Activated T-cell treated with anti-CD3 and anti-CD28 coated beads, Interleukin-2, amount 50 U/mL, for 24 hours (primary cell): Measurements from ENCODE around the gene GPA33.

Experiments used
- DNase-seq: peaks from one replicate; pipeline ENCODE4 v3.0.0-alpha.2; 2020
- H3K27ac Mint-ChIP-seq: 2 replicates; pipeline ENCODE4 v1.8.0; 2020; ENCODE audit warnings: mild to moderate bottlenecking, mixed read lengths
- H3K27me3 Mint-ChIP-seq: 2 replicates; pipeline ENCODE4 v1.8.0; 2020; ENCODE audit warnings: mixed read lengths
- H3K36me3 Mint-ChIP-seq: 2 replicates; pipeline ENCODE4 v1.8.0; 2020; ENCODE audit warnings: low read depth, mixed read lengths
- H3K4me1 Mint-ChIP-seq: 2 replicates; pipeline ENCODE4 v1.8.0; 2020; ENCODE audit warnings: low read depth, mixed read lengths
- H3K4me3 Mint-ChIP-seq: 2 replicates; pipeline ENCODE4 v1.8.0; 2020; ENCODE audit warnings: mild to moderate bottlenecking, moderate library complexity, mixed read lengths
- H3K9me3 Mint-ChIP-seq: 2 replicates; pipeline ENCODE4 v1.8.0; 2020; ENCODE audit warnings: mixed read lengths

Gene GPA33

GRCh38 chr1:167106119-167106461, 15.9 kb upstream of the GPA33 start:
- no peak overlapping the region for H3K27ac Mint-ChIP-seq
- peaks cover 2% of the 10 kb centered on the region for H3K36me3 Mint-ChIP-seq
- H3K27me3 Mint-ChIP-seq = no peaks in the 10 kb centered on the region
- H3K4me3 Mint-ChIP-seq = no peak overlapping the region
- no peak for DNase-seq
- peaks cover 63% of the 10 kb centered on the region for H3K4me1 Mint-ChIP-seq
- H3K9me3 Mint-ChIP-seq = peaks cover 10% of the 10 kb centered on the region

- no peak for DNase-seq
- Mint-ChIP-seq H3K9me3 (peaks cover 6% of the 10 kb centered on the region), H3K36me3 (peaks cover 2% of the 10 kb centered on the region), H3K4me1 (peaks cover 57% of the 10 kb centered on the region), H3K4me3 (no peak overlapping the region), H3K27ac (no peak overlapping the region), H3K27me3 (no peaks in the 10 kb centered on the region)
These were observed 15.3 kb upstream of the GPA33 start for GRCh38 chr1:167105271-167106118.

GRCh38 chr1:167104256-167104633, 14.1 kb upstream of the GPA33 start:
- H3K27ac Mint-ChIP-seq = peak overlapping the region; percentile 63
- no peaks in the 10 kb centered on the region for H3K9me3 Mint-ChIP-seq
- no peak for DNase-seq
- H3K36me3 Mint-ChIP-seq = no peaks in the 10 kb centered on the region
- peaks cover 44% of the 10 kb centered on the region for H3K4me1 Mint-ChIP-seq
- no peak overlapping the region for H3K4me3 Mint-ChIP-seq
- no peaks in the 10 kb centered on the region for H3K27me3 Mint-ChIP-seq

- H3K9me3 Mint-ChIP-seq = no peaks in the 10 kb centered on the region
- peaks cover 32% of the 10 kb centered on the region for H3K4me1 Mint-ChIP-seq
- DNase-seq = no peak
- H3K27ac Mint-ChIP-seq = no peak overlapping the region
- H3K27me3 Mint-ChIP-seq = no peaks in the 10 kb centered on the region
- H3K4me3 Mint-ChIP-seq = no peak overlapping the region
- H3K36me3 Mint-ChIP-seq = no peaks in the 10 kb centered on the region
These were observed 12.9 kb upstream of the GPA33 start for GRCh38 chr1:167102906-167103573.

GRCh38 chr1:167101754-167102153, 11.6 kb upstream of the GPA33 start:
- Mint-ChIP-seq H3K4me1 (peaks cover 32% of the 10 kb centered on the region), H3K27me3 (no peaks in the 10 kb centered on the region), H3K9me3 (no peaks in the 10 kb centered on the region), H3K27ac (no peak overlapping the region), H3K36me3 (no peaks in the 10 kb centered on the region), H3K4me3 (no peak overlapping the region)
- no peak for DNase-seq

- Mint-ChIP-seq H3K4me1 (peaks cover 32% of the 10 kb centered on the region), H3K36me3 (no peaks in the 10 kb centered on the region), H3K9me3 (no peaks in the 10 kb centered on the region), H3K27me3 (no peaks in the 10 kb centered on the region), H3K4me3 (no peak overlapping the region), H3K27ac (no peak overlapping the region)
- DNase-seq = no peak
These were observed 10.6 kb upstream of the GPA33 start for GRCh38 chr1:167100730-167101129.

GRCh38 chr1:167099851-167100250, 9.7 kb upstream of the GPA33 start:
- no peaks in the 10 kb centered on the region for H3K9me3 Mint-ChIP-seq
- no peak overlapping the region for H3K27ac Mint-ChIP-seq
- H3K4me3 Mint-ChIP-seq = no peak overlapping the region
- H3K36me3 Mint-ChIP-seq = no peaks in the 10 kb centered on the region
- no peaks in the 10 kb centered on the region for H3K27me3 Mint-ChIP-seq
- H3K4me1 Mint-ChIP-seq = peaks cover 32% of the 10 kb centered on the region
- no peak for DNase-seq

GRCh38 chr1:167095368-167095767, 5.2 kb upstream of the GPA33 start:
- Mint-ChIP-seq H3K27ac (no peak overlapping the region), H3K36me3 (no peaks in the 10 kb centered on the region), H3K4me3 (no peak overlapping the region), H3K9me3 (no peaks in the 10 kb centered on the region), H3K4me1 (peaks cover 16% of the 10 kb centered on the region), H3K27me3 (no peaks in the 10 kb centered on the region)
- DNase-seq = no peak

- Mint-ChIP-seq H3K27ac (no peak overlapping the region), H3K36me3 (no peaks in the 10 kb centered on the region), H3K4me3 (no peak overlapping the region), H3K9me3 (no peaks in the 10 kb centered on the region), H3K4me1 (peaks cover 22% of the 10 kb centered on the region), H3K27me3 (no peaks in the 10 kb centered on the region)
- DNase-seq = no peak
These were observed 4.5 kb upstream of the GPA33 start for GRCh38 chr1:167094690-167095089.

- Mint-ChIP-seq H3K27ac (no peak within 1 kb of the TSS), H3K36me3 (no peaks in the 10 kb centered on the region), H3K27me3 (no peaks in the 10 kb centered on the region), H3K4me3 (no peak within 1 kb of the TSS), H3K9me3 (no peaks in the 10 kb centered on the region), H3K4me1 (peaks cover 30% of the 10 kb centered on the region)
- DNase-seq = no peak
These were observed 3.8 kb upstream of the GPA33 start, which contains the start of gene STYXL2 for GRCh38 chr1:167093846-167094516. STYXL2 (plus strand) TSS chr1:167094075; CDS start chr1:167094850, 775 bp downstream.

GRCh38 chr1:167092653-167093052, 2.5 kb upstream of the GPA33 start:
- Mint-ChIP-seq H3K4me1 (peaks cover 41% of the 10 kb centered on the region), H3K27me3 (no peaks in the 10 kb centered on the region), H3K27ac (no peak overlapping the region), H3K36me3 (no peaks in the 10 kb centered on the region), H3K9me3 (no peaks in the 10 kb centered on the region), H3K4me3 (no peak overlapping the region)
- no peak for DNase-seq

- H3K4me3 Mint-ChIP-seq = peak overlapping the region; percentile 39
- H3K27me3 Mint-ChIP-seq = no peaks in the 10 kb centered on the region
- H3K4me1 Mint-ChIP-seq = peaks cover 37% of the 10 kb centered on the region
These were observed 251 bp downstream of the GPA33 start for GRCh38 chr1:167089939-167090313.

GRCh38 chr1:167088746-167089417, 1.3 kb downstream of the GPA33 start:
- H3K27me3 Mint-ChIP-seq = no peaks in the 10 kb centered on the region
- no peak overlapping the region for H3K27ac Mint-ChIP-seq
- H3K4me1 Mint-ChIP-seq = peaks cover 36% of the 10 kb centered on the region
- H3K9me3 Mint-ChIP-seq = no peaks in the 10 kb centered on the region
- H3K4me3 Mint-ChIP-seq = no peak overlapping the region
- H3K36me3 Mint-ChIP-seq = no peaks in the 10 kb centered on the region
- DNase-seq = no peak

More at GRCh38 chr1:167089939-167090313, 251 bp downstream of the GPA33 start:
- no peak for DNase-seq
- no peaks in the 10 kb centered on the region for H3K36me3 Mint-ChIP-seq
- peak overlapping the region; percentile 92 for H3K27ac Mint-ChIP-seq
- no peaks in the 10 kb centered on the region for H3K9me3 Mint-ChIP-seq

- Mint-ChIP-seq H3K4me3 (no peak overlapping the region), H3K4me1 (peaks cover 36% of the 10 kb centered on the region), H3K27me3 (no peaks in the 10 kb centered on the region), H3K36me3 (no peaks in the 10 kb centered on the region), H3K27ac (no peak overlapping the region), H3K9me3 (no peaks in the 10 kb centered on the region)
- no peak for DNase-seq
These were observed 3.4 kb downstream of the GPA33 start for GRCh38 chr1:167086768-167087167.
